GM18907 (cell line): Measurements from ENCODE around the gene GDF10.

Experiments used
- ATAC-seq: cut with Tn5 transposase; IDR thresholded peaks from one replicate; pipeline ENCODE4 v1.9.1; 2021; ENCODE audit warnings: mild to moderate bottlenecking, moderate library complexity; ENCODE audit not compliant: unreplicated experiment

GDF10 gene, protein sequence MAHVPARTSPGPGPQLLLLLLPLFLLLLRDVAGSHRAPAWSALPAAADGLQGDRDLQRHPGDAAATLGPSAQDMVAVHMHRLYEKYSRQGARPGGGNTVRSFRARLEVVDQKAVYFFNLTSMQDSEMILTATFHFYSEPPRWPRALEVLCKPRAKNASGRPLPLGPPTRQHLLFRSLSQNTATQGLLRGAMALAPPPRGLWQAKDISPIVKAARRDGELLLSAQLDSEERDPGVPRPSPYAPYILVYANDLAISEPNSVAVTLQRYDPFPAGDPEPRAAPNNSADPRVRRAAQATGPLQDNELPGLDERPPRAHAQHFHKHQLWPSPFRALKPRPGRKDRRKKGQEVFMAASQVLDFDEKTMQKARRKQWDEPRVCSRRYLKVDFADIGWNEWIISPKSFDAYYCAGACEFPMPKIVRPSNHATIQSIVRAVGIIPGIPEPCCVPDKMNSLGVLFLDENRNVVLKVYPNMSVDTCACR

DNA sequence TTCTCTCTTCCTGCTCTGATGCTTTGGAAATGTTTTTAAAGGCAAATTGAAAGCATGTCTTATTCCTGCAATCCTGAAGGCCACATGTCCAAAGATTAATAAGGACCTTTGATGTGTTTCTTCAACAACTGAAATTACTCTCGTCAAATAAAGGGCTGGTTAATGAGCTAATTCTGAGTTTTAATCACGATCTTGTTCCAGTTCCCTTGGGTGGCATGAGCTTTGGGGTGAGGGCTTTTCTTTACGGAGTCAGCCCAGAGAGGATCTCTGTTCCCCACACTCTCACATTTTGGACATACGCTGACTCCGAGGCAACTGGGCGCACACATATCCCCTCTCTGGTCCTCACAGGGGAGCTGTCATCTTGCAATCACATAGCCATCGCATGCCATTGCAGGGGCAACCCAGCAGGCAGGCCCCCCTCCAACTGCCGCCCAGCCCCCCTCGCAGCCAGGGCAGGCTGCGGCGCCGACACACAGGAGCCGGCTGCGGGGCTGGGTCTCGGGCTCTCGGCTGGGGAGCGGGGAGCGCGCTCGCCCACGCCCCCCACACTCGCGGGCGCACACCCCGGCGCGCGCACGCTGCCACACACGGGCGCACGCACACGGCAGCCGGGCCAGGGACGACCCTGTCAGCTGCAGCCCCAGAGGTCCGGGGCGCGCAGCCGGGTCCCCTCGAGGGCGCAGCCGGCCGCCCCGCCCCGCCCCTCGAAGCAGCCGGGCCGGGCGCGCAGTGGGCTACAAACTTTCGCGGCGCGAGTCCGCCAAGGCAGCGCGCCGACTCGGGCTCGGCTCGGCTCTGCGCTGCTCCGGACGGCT is at the start of gene GDF10:
TSS of gene GDF10 (plus strand) at position 587 of the 818 bp plus-strand sequence. CDS start 455 bp downstream, outside the sequence.
- ATAC-seq: no peak

DNA sequence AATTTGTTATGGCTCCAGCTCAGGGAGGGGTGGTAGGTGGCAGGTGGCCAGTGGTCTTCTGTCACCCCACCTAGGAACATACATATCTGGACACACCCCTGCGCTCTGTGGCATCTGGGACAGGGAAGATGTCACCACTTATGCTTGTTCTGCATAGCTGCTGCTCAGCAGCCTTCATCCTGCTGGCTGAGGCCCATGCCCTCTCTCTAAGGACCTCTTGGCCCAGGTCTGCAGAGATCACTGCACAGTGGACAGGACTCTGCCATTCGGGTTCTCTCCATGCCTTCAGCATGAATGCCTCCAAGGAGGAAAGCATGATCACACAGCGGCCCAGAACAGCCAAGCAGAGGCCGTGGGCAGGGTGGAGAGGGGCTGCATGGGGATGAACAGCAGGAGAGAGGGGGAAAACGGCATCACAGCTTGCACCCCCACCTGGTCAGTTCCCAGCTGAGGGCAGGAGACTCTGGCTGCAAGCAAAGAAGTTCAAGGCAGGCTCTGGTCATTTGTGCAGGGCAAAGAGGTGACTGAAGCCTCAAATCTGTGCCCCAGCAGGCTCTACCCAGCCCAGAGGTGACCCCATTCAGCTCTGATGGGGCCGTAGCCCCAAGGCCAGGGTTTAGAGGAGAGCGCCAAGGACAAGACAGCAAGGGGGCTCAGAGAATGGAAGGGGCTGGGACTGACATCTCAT is 47.8 kb upstream of the GDF10 start:
- ATAC-seq: no peak

DNA sequence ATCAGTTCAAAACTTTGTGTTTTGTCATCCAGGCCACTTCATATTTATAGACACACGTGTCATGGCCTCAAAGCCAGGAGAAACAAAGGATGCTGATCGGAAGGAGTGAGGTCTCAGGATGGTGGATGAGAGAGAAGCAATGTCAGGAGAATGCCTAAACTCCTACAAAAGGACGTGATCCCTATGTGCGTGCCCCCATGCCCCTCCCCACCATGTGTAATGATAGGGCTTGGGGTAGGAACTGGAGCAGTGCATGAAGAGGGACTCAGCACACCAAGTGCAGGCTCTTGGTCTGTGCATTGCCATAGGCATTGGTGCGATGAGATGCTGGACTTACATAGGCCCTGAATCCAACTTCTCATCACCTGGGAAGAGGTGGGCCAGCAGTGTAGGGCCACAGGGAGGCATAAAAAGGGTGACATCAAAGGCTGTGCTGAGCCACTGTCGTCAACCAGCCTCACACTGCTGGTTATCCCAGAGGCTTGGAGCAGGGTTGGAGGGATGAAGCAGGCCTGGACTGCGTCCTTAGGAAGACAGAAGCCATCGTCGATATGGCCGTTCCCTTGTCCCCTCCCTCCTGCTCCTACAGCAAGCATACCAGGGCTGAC is 46.9 kb upstream of the GDF10 start:
- ATAC-seq: no peak

DNA sequence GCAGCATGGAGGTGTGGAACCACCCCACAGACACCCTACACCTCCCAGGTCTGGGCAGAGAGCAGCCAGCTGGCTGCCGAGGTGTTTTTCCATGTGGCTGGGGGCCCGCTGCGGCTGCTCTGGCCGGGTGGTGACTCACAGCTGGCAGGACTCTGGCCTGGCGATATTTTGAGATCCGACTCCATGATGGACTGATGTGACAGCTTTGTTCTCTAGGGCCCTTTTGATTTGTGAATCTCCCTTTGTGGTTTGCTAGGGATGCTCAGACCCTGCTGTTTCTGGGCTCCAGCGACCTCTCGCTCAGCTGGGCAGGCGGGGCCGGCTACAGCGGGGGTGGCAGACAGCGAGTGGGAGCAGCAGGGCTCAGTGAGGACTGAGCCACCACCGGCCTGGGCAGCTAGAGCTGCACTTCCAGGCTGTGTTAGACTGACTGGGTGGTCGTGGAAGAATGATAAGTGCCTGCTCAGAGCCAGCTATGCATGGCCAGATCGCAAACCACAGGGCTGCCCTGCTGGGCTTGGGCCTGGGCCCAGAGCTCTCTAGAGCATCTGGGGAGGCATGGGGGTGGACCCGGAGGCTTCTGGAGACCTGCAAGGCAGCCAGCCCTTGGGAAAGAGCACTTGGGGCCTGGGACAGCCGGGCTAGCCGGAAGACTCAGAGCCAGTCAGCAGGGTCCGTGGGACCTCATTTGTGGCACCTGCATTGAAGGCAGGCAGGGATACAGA is 46.2 kb upstream of the GDF10 start:
- no peak for ATAC-seq

DNA sequence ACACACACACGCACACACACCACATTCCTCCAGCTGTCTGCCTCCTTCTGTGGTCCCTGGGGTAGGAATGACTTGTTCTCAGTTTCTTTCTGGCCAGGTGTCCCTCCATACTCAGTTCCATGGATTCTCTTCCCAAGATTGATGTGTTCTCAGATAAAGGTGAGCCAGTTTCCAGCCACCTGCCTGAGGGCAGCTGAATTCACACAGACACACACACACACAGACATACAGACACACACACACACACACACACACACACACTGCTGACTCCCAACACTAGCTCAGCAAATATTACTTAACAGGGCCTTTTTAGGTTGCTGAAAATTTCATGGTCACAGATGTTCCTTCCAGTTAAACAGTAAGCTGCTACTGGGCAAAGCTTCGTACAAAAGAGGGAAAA is 45.4 kb upstream of the GDF10 start:
- no peak for ATAC-seq

DNA sequence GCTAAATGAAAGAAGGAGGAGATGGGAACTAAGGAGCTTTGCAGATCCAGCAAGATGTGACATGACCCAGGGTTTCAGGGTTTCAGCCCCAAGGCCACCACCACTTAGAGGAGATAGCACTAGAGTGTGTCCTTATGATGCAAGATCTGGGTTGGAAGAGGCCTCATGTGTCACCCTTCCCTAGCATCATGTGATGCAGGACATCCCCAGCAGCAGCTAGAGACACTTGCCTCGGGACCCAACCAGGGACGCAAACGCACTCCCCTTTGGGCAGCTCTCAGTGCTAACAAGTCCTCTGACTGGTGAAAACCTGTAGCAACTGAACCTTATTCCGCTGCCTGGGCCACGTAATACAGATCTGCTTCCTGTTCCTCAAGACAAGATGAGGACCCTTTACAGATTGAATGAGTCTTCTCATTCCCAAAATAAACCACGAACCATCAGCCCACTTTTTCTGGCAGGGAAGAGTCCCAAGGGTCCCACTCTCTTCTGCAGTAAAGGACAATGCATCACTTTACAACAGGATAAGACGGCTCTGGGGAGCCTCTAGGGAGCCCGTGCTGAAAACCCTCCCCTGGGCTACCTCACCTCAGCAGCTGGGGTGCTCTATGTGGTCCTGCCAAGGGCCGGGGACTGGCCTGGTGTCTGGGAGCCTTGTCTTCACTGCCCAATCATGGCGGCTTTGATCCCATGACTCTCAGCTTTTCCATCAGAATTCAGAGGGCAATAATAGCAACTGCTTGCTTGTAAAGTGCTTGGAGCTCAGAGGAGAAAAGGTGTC is 44.8 kb upstream of the GDF10 start:
- ATAC-seq: no peak

DNA sequence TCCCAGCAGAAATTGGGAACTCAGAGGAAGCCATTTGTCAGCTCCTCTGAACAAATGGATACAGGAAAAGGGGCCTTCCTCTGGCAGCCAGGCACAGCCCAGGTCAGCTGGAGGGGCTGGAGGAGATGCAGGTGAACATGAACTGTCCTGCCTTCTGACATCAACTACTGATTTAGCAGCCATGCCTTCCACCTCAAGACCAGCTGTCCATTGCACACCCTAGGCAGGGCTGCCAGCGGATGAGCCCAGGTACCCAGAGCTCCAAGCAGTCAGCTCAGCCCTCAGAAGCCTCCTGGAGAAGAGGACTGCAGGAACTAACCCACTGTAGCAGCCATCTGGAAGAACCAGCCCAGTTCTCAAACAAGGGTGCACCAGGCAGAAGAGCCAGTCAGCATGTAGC is 44.1 kb upstream of the GDF10 start:
- ATAC-seq: no peak

DNA sequence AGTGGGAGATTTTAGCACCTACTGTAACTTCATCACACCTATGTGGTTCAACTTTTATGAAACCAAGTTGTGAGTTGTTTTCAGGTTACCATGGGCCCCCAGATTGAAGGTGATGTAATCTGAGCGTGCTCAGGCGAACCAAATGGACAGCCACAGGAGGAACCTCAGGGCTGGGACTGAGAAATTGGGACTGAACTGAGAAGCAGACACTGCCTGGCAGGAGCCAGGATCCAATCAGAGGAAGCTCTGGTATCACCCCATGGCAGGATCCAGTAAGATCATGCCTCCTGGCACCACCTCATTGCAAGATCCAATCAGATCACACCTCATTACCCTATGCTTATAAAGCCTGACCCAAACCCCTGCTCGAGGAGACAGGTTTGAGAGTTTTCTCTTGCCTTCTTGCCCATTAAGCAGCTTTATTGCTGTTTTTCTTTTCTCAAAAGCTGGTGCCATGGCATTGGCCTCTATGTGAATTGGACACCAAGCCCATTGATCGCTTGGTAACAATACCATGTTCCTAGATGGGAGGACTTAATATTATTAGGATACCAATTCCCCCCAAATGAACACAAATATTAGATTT is 43.2 kb upstream of the GDF10 start:
- no peak for ATAC-seq

DNA sequence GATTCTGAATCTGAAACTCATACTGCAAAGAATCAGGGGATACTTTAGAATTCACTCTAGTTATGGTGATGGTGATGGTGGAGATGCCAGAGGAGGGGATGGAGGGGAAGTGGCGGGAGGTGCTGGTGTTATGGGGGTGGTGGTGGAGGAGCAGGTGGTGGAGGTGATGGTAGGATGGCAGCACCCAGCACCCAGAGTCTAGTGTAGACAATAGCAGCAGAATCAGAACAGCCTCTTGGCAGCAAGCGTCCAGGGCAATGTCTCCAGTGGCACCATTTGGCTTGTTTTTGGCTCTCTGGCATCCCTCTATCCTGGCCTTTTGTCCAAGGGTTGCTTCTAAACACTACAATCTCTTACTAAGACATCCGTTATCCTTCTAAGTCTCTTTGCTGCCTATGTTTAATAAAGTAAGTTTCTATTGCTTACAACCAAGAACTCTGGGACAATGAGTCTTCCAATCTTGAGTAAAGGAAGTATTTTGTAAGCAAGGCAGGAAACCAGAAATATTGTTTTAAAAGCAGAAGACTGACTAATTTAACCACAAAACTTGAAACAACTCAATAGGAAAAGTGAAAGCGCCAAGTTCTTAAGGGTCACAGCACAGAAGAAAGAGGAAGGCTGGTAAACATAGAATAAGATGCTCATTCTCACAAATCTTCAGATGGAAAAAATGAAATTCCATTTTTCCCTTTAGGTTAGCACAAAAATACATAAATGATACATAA is 42.4 kb upstream of the GDF10 start:
- no peak for ATAC-seq

DNA sequence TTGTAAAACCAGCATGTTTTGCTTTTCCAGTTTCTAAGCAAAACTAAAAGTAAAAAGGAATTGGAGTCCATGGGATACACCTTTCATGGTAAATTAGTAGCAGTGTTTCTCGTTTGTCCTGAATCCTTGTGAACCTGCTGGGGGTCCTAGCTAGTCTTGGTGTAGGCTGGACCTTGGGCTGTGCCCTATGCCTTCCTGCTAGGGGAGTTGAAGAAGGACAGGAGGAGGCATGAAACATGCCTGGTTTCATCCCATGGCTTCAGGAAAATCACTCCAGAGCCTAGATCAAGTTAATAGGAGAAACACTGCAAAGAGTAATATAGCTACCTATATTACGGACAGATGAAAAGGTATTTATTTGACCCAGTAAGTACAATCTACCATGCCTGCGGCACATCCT is 41.1 kb upstream of the GDF10 start:
- no peak for ATAC-seq

DNA sequence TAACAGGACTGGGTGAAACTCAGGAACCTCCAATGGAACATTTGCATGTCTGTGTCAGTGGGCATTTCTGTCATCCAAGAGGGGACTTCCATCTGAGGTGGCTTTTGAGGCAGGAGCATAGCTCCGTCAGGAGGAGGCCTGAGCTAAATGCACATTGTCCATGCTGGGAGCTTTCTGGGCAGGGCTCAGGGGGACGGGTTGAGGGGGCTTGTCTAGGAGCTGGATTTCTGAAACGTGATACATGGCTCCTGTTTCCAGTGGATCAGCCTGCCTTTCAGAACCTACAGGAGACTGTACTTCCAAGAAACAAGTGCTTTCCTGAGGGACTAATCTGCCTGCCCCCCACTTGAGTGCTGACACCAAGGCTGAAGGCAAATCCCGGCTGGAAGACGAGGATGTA is 40.5 kb upstream of the GDF10 start:
- ATAC-seq: no peak

DNA sequence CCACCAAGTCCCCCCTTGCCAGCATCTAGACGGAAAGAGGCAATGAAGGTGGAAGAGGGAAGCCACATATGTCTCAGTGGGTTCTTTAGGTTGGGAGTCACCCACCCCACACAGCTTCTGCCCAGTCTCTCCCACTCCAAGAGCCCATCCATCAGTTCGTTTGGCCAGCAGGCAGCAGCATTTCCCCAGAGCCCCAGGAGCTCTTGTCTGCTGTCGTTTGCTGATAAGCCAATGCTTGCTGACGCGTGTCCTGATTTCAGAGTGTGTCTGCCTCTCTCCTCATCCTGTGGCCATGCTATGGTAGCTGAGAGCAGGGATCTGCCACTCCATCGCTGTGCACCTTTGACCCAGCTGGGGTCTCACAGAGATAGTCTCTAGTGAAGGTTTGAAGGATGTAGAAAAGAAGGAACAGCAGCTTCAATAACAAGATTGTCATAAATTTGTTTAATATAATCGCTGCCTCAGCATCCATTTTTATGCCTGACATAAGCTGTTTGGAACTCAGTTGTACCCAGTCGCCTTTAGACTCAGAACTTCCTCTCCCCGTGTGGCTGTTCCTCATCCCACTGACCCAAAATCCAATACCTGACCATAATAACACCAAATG is 39.4 kb upstream of the GDF10 start:
- peak; percentile 23 for ATAC-seq

DNA sequence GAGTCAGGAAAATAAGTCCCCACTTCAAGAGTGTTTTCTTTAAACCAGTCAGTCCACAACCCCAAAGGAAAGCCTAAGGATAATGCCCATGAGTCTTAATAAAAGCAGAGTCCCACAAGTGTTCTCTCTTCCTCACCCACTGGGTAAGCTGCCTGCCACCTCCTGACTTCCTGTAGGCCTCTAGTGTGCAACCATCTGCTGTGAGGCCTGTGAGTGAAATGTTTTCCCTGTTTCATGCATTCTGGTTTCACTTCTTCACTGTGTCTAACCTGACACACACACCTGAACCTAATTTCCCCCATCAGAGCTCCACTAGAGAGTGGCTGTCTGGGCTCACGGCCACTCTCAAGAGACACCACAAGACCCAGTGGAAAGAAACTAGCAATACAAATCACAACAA is 38.9 kb upstream of the GDF10 start:
- ATAC-seq: peak; percentile 98

DNA sequence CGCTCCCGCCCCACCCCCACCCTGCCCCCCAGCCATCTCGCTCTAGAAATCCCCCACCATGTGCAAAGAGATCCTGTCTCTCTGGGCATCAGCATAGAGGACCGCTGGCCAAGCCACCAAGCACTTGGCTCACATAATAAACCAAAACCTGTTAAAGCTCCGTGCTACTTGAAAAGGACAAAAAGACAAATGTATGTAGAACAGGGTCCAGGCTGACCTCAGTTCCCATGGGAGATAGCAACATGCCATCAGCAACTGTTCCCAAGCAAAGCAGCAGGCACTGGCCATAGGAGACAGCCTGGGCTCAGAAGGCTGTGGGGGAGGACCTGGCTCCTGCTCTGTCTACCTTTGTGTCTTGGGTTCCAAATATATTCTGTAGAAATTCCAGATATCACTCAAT is 38.4 kb upstream of the GDF10 start:
- ATAC-seq: peak; percentile 15

DNA sequence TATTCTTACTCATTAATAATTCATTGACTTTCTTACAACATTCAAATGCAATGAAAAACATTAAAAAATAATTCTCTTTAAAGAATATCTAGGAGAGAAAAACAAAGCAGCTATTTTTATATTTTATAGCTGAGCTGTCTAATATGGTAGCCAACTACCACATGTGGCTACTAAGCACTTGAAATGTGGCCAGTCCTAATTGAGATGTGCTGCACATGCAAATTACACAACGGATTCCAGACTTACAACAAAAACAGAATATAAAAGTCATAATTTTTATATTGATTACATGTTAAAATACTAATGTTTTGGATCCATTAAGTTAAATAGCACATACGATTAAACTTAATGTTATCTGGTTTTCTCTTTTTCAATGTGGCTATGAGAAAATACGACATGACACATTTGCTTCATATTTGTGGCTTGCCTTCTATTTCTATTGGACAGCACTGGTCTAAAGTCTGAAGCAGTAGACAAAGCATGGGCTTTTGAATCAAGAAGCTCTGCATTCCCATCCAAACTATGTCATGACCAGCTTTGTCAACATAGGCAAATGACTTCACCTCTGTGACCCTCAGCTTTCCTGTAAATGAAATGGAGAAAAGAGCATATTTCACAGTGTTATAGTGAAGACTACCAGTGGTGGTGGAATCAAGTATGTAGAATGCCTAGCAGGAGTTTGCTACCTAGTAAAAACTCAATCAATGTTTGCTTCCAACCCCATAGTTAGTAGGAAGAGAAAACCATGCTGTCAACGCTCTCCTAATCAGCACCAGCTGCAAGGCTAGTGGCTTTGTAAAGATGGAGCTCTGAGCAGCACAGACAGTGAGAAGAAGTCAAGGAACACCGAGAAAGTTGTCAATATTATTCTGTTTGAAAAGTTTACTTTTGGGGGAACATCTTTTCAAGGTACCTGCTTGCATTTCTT is 37.1 kb upstream of the GDF10 start:
- ATAC-seq: no peak

DNA sequence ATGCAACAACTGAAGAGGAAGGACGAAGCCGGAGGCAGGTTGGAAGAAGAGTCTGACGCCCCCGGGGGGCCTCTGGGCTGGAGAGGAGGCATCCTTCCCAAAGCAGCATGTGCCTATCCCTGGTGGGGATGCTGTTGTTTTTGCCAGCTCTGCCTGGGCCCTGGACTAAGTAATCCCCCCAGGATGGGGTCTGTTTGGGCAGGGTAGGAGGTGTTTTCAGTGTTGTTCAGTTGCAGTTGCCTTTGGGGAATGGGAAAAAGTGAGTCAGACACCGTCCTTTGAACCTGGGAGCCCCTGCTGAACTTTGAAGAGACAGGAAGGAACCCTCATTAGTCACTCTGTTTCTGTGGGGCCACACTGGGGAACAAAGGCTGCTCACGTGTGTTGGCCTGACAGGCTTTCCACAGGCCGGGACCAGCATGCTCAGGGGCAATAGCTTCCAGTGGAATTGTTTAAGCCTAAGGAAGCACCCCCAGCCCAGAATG is 35.2 kb upstream of the GDF10 start:
- ATAC-seq: no peak

DNA sequence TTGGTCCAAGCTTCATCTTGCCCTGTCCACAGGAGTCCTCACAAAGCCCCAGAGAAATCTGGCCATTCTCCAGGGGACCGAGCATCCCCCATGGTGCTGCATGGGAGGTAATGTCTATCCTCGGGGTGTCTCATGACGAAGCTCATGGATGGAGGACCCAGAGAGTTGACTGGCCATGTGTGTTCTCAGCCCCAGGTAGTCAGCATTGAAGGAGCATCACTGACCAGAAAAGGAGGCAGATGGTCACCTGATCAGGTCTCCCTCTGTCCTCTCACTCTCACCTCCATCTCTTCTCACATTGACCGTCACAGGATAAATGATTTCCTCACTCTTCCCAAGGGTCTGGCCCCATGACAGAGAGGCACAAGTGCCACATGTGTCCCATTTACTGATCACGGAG is 33.4 kb upstream of the GDF10 start:
- ATAC-seq: no peak
